Astrocyte of the spinal cord (primary cell): ENCODE results near the gene RSPRY1.

Source experiments
- DNase-seq: peaks from one replicate; pipeline ENCODE4 v3.0.0; 2011; ENCODE audit warnings: low read depth, low spot score
- H3K4me3 ChIP-seq: 2 replicates; pipeline ENCODE4 v1.5.1; 2011; ENCODE audit warnings: low read depth, mild to moderate bottlenecking, low read length, moderate library complexity
- CTCF ChIP-seq: IDR thresholded peaks from 2 replicates; pipeline ENCODE4 v1.5.1; 2012; ENCODE audit warnings: low read depth, mild to moderate bottlenecking, low read length, inconsistent platforms
- in situ Hi-C: cut with HindIII; loops from 2 replicates; pipeline ENCODE4 v1.10.0; 2017; ENCODE audit warnings: low sequenced_read_pairs

Gene RSPRY1

GRCh38 chr16:57258226-57258909 lies 72.2 kb downstream of the RSPRY1 start:
- in situ Hi-C loops: no loop called here
- DNase-seq: no peak
- TF ChIP-seq CTCF: no peak
- no peak overlapping the region for H3K4me3 ChIP-seq

- no peak overlapping the region for H3K4me3 ChIP-seq
- in situ Hi-C loops: no loop called here
- DNase-seq: no peak
- no peak for TF ChIP-seq CTCF
Observed at GRCh38 chr16:57258910-57259475, 72.9 kb downstream of the RSPRY1 start.

- in situ Hi-C loops: no loop called here
- no peak overlapping the region for H3K4me3 ChIP-seq
- TF ChIP-seq CTCF: no peak
- peak; percentile 78 for DNase-seq
Observed at GRCh38 chr16:57260294-57260929, 74.3 kb downstream of the RSPRY1 start.

GRCh38 chr16:57261806-57262205 lies 75.7 kb downstream of the RSPRY1 start:
- in situ Hi-C loops: no loop called here
- TF ChIP-seq CTCF: no peak
- no peak overlapping the region for H3K4me3 ChIP-seq
- no peak for DNase-seq

GRCh38 chr16:57262841-57263540 lies 76.9 kb downstream of the RSPRY1 start:
- no peak overlapping the region for H3K4me3 ChIP-seq
- TF ChIP-seq CTCF: no peak
- in situ Hi-C loops: no loop called here
- DNase-seq: no peak

GRCh38 chr16:57263541-57264351 lies 77.6 kb downstream of the RSPRY1 start:
- no peak for DNase-seq
- in situ Hi-C loops: no loop called here
- TF ChIP-seq CTCF: no peak
- no peak overlapping the region for H3K4me3 ChIP-seq
